Neural progenitor cell (in vitro differentiated cells): ENCODE measurements around the gene DELE1.

ENCODE experiments used
- CTCF ChIP-seq: fragments of 200-600 bp; sonication (generic); IDR thresholded peaks from 2 replicates; pipeline ENCODE4 v1.5.1; 2017; ENCODE audit warnings: antibody characterized with exemption, mild to moderate bottlenecking
- EZH2 ChIP-seq: fragments of 200-600 bp; sonication (generic); IDR thresholded peaks from 2 replicates; pipeline ENCODE4 v1.6.1; 2017; ENCODE audit warnings: antibody characterized with exemption, mild to moderate bottlenecking, moderate library complexity
- EZH2phosphoT487 ChIP-seq: fragments of 200-600 bp; sonication (generic); IDR thresholded peaks from 2 replicates; pipeline ENCODE4 v1.6.1; 2017; ENCODE audit warnings: antibody characterized with exemption

DNA sequence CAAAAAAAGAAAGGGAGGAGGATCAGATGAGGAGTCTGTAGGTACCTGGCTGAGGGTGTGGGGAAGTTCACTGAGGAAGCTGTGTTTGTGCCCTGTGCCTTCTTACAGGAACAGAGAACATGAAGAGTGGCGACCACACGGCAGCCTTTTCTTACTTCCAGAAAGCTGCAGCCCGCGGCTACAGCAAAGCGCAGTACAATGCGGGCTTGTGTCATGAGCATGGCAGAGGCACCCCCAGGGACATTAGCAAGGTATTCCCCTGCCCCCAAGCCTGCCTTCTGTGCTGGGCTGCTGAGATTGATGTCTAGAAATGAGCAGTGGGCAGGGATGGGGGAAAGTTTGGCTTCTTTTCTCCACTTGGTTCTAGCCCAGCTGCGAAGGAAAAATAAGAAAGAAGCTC is 9.5 kb downstream of the DELE1 start:
- no peak for TF ChIP-seq CTCF
- no peak for TF ChIP-seq EZH2
- no peak for TF ChIP-seq EZH2phosphoT487
